ENCODE results near the gene KIF21A.

Gene KIF21A

GRCh38 chr12:39431002-39431796, 11.7 kb downstream of the KIF21A start:
- no peak for DNase-seq (ENCODE audit: low read depth, low spot score)

DNA sequence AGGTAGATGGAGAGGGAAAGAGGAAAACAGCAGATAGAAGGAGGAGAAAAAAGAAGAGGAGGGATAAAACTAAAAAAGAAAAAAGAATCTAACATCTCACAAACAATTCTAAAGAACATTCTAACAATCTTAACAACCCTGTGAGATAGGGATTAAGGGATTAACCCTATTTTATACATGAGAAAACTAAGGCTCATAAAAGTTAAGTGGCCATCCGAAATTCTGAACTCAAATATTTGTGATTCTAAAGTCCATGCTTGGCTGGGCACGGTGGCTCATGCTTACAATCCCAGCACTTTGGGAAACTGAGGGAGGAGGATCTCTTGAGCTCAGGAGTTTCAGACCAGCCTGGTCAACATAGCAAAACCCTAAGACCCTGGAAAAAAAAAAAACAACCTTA, 13.1 kb downstream of the KIF21A start:
- DNase-seq (ENCODE audit: low read depth, low spot score): no peak

DNA sequence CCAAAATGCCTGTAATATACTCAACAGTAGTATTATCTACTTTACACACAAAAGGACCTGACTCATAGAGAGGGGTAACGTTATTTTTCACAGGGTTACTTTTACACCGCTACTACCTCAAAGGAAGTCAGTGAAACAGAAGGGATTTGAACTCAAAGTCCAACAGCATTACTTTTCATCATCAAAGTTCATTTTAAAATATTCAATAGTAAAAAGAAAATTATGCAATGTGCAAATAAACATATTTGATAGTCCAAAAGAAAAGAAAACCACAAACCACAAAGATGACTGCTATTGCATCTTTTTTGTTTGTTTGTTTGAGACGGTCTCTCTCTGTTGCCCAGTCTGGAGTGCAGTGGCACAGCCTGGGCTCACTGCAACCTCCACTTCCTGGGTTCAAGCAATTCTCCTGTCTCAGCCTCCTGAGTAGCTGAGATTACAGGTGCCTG, 15.5 kb downstream of the KIF21A start:
- no peak for DNase-seq (ENCODE audit: low read depth, low spot score)

GRCh38 chr12:39426636-39427240, 16.2 kb downstream of the KIF21A start:
- no peak for DNase-seq (ENCODE audit: low read depth, low spot score)

GRCh38 chr12:39420043-39420442, 22.9 kb downstream of the KIF21A start:
- no peak for DNase-seq (ENCODE audit: low read depth, low spot score)

GRCh38 chr12:39419471-39419870, 23.4 kb downstream of the KIF21A start:
- DNase-seq (ENCODE audit: low read depth, low spot score): no peak

DNA sequence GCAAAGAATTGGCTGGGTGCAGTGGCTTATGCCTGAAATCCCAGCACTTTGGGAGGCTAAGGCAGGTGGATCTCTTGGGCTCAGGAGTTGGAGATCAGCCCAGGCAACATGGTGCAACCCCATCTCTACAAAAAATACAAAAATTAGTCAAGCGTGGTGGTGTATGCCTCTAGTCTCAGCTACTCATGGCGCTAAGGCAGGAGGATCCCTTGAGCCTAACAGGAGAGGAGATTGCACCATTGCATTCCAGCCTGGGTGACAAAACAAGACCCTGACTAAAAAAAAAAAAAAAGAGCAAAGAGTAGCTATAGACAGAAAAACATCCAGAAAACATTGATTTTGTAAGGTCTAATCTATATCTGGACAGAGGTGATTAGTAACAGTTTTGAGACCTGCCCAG, 25.0 kb downstream of the KIF21A start:
- no peak for DNase-seq (ENCODE audit: low read depth, low spot score)

- DNase-seq (ENCODE audit: low read depth, low spot score): no peak
Observed at GRCh38 chr12:39413836-39414771, 28.8 kb downstream of the KIF21A start.

GRCh38 chr12:39412210-39412609, 30.7 kb downstream of the KIF21A start:
- DNase-seq (ENCODE audit: low read depth, low spot score): no peak

DNA sequence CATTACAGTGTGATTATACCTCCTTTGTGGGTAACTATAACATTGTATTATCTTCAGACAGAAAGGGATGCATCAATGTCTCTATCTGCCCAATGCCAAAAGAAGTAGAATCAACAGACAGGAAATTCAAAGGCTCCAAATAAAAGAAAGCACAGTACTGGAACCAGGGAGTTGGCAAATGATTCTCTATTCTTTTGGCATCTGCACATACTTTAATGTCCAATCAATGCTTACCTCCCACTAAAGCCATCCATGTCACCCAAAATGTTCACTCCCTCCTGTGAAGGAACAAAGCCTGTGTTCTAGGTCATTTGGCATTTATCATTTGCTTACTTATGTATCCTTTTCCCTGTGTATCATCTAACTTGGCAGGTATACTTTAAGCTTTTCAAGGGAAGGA, 36.7 kb downstream of the KIF21A start:
- no peak for DNase-seq (ENCODE audit: low read depth, low spot score)

- no peak for DNase-seq (ENCODE audit: low read depth, low spot score)
Observed at GRCh38 chr12:39405580-39405979, 37.3 kb downstream of the KIF21A start.

GRCh38 chr12:39404000-39404399, 38.9 kb downstream of the KIF21A start:
- no peak for DNase-seq (ENCODE audit: low read depth, low spot score)

DNA sequence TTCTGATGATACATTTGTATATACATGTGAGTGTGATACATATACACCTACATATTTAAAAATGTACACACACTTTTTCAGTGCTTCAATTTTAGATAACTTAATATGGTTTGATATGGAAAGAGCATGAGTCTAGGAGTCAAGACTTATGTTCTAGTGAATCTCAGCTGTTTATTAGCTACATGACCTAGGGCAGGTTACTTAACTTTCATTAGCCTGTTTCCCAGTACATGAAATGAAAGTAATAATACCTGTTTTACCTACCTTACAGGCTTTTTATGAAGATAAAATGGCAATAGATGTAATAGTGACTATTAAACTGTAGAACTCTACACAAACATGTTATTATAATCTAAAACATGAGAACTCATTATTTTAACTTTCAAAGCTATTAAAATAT, 39.5 kb downstream of the KIF21A start:
- DNase-seq (ENCODE audit: low read depth, low spot score): no peak

GRCh38 chr12:39402922-39403321, 40.0 kb downstream of the KIF21A start:
- DNase-seq (ENCODE audit: low read depth, low spot score): peak; percentile 7

DNA sequence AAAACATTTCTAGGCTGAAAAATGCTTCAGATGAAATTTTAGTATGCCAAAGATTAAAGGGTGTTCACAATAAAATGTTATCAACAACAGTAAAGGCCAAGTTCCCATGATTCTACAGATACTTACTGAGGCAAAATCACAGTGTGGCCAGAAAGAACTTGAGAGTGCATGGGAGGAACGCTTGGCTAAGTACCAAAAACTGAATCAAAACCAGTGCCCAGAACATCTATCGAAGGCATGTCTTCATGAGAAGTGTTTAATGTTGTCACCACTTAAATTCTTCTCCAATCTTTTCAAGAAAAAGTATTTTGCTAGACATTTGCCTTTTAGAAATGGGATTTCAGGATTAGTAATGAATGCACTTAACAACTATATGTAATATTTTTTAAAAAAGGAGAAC, 41.5 kb downstream of the KIF21A start:
- DNase-seq (ENCODE audit: low read depth, low spot score): no peak

DNA sequence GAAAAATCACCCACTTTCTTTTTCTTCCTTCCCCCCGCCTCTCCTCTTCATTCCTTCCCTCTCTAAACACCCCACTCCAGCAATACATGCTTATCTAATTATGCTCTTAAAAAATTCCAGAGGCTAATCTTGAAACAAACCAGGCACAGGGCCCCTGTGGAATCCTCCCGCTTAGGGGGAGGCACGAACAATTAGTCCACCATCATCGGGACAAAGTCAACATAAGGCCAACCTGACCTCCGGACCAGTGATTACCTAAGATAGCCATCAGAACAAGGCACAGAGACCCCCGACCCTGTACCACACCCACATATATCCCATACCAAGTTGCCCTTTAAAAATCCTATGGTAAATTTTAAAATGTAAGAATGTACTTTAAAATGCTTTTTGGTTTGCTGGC, 47.1 kb downstream of the KIF21A start:
- DNase-seq (ENCODE audit: low read depth, low spot score): no peak

DNA sequence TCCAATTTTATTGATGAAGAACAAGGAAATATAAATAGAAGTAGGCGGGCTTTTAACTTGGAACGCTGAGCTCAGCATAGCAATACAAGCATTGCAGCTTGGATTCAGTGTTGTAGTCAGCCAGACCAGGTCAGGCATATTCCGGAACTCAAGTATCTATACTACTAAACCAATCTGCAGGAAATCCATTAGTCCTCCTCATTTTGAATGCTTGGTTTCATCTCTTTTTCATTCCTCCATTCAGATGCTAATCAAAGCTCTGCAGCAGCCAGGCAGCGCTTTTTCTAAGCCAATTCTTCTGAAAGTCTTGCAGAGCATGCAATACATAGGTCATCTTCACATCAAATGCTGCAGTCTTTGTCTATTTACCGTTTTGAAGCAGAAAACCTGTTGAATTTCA, 49.0 kb downstream of the KIF21A start:
- DNase-seq (ENCODE audit: low read depth, low spot score): peak; percentile 8

GRCh38 chr12:39393179-39393578, 49.7 kb downstream of the KIF21A start:
- DNase-seq (ENCODE audit: low read depth, low spot score): no peak

- peak; percentile 29 for DNase-seq (ENCODE audit: low read depth, low spot score)
Observed at GRCh38 chr12:39392154-39392925, 50.6 kb downstream of the KIF21A start.

GRCh38 chr12:39390752-39391151, 52.2 kb downstream of the KIF21A start:
- DNase-seq (ENCODE audit: low read depth, low spot score): no peak

DNA sequence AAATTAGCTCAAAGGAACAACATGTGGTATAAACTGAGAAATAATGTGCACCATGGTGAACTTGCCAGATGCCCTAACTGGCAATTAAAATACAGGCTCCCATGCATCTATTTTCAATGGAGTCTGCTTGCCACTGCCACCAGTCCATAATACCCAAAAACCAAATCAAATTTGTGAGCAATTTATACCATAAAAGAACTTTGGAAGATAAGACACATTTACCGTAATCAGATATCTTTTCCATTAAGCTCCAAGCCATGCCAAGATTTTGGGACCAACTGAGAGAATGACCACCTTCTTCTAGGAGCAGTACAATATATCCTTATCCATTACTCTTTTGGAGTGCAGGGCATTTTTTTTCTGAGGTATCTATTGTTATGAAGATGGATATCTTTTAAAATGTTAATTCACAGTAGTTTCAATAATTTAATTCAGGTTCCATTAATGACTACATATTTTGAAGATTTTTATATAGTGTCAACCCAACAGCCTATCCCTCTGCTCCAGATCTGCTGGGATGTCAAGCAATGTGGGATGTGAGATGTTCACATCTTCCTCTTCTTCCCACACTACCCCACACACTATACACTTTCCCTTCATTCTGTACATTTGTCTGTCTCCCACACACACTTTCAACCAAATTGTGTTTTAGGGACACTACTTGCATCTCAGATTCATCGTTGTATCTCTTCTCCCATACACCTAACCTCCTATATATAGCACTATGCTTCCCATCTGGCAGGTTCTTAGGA, 53.3 kb downstream of the KIF21A start:
- no peak for DNase-seq (ENCODE audit: low read depth, low spot score)
